Fibroblast of lung (primary cell): Measurements from ENCODE around the gene SHISA4.

Source experiments
- CTCF ChIP-seq, 2 donors: IDR thresholded peaks in 1 of 2; conservative IDR thresholded peaks in 1 of 2; 1 replicate in 1 of 2; 2 replicates in 1 of 2; pipeline ENCODE4 v1.5.1; 2011 to 2012; ENCODE audit warnings: low read length in 2 of 2, control low read depth in 1 of 2, inconsistent platforms in 1 of 2, low read depth in 1 of 2, mild to moderate bottlenecking in 1 of 2
- EZH2 ChIP-seq: IDR thresholded peaks from 2 replicates; pipeline ENCODE4 v1.5.1; 2012; ENCODE audit warnings: low read length, control low read depth, mild to moderate bottlenecking; ENCODE audit errors: missing control alignments

GRCh38 chr1:201890806-201891450, 2.2 kb downstream of the SHISA4 start:
- no peak for TF ChIP-seq CTCF (conservative IDR thresholded peaks at IDR 0.05 in 1 of 2, IDR thresholded peaks at IDR 0.05 in 1 of 2; ENCODE audit: low read depth in 1 of 2, low read length in 2 of 2)
- TF ChIP-seq EZH2 = no peak
